IPS-20b (cell line): Measurements from ENCODE around the gene PDE6A.
"Not testable (repeated sequence)": the region's sequence is repeated elsewhere in the genome, so short reads cannot be mapped to it uniquely, and the experiment has no call there.

Experiments
- H3K27ac ChIP-seq: one replicate; pipeline ENCODE4 v1.5.1; 2013; ENCODE audit warnings: low read length
- H3K27me3 ChIP-seq: 2 replicates; pipeline ENCODE4 v1.6.1; 2013; ENCODE audit warnings: mild to moderate bottlenecking, low read length, inconsistent platforms; ENCODE audit not compliant: insufficient read depth
- H3K36me3 ChIP-seq: 2 replicates; pipeline ENCODE4 v1.6.1; 2013; ENCODE audit warnings: low read depth, mild to moderate bottlenecking, inconsistent platforms, low read length, moderate library complexity; ENCODE audit not compliant: insufficient read depth
- H3K4me1 ChIP-seq: 2 replicates; pipeline ENCODE4 v1.6.1; 2013; ENCODE audit warnings: mild to moderate bottlenecking, control low read depth, inconsistent platforms, low read length, moderate library complexity; ENCODE audit not compliant: insufficient read depth
- H3K4me3 ChIP-seq: 2 replicates; pipeline ENCODE4 v1.5.1; 2013; ENCODE audit warnings: mild to moderate bottlenecking, low read length, inconsistent platforms
- H3K9ac ChIP-seq: 2 replicates; pipeline ENCODE4 v1.6.1; 2013; ENCODE audit warnings: low read depth, mild to moderate bottlenecking, inconsistent platforms, low read length, moderate library complexity
- H3K9me3 ChIP-seq: 2 replicates; pipeline ENCODE4 v1.6.1; 2013; ENCODE audit warnings: mild to moderate bottlenecking, low read depth, low read length, inconsistent platforms; ENCODE audit not compliant: insufficient read depth

The PDE6A gene

DNA sequence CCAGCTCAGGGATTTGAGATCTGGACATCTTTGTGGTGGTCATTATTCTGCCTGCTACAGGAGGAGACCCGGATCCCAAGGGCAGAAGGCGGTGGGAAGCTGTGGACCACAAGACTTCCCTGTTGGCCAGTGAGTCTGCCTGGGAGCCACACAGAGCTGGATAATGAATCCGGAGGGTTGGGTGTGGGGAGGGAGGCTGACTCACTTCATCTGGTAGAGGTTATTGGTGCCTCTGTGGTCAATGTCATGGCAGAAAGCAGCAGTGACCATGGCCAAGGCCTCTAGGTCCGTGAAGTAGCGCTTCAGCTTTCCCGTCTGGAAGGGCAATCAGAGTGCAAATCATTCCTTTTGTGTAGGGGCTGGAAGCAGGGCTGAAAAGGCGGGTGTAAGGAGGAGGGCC lies 58.5 kb downstream of the PDE6A start:
- H3K9ac ChIP-seq, result no peak overlapping the region
- H3K27ac ChIP-seq, result no peak overlapping the region
- no peak overlapping the region for H3K4me3 ChIP-seq
- no peaks in the 10 kb centered on the region for H3K36me3 ChIP-seq
- H3K4me1 ChIP-seq, result no peaks in the 10 kb centered on the region
- no peaks in the 10 kb centered on the region for H3K9me3 ChIP-seq
- H3K27me3 ChIP-seq, result no peaks in the 10 kb centered on the region

DNA sequence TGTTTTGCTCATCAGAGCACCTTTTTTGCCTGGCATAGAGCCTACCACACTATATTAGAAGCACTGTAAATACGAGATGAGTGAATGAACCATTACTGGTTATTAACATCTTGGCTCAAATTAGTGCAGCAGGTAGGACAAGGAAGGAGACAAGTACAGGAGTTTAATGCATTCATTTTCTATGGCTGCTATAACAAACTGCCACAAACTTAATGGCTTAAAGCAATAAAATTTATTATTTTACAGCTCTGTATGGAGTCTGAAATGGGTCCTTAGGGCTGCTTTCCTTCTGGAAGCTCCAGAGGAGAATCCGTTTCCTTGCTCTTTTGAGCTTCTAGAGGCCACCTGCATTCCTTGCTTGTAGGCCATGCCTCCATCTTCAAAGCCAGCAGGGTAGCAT lies 59.1 kb downstream of the PDE6A start:
- H3K9me3 ChIP-seq, result no peaks in the 10 kb centered on the region
- no peaks in the 10 kb centered on the region for H3K36me3 ChIP-seq
- no peak overlapping the region for H3K27ac ChIP-seq
- H3K9ac ChIP-seq, result no peak overlapping the region
- H3K4me3 ChIP-seq, result no peak overlapping the region
- H3K27me3 ChIP-seq, result no peaks in the 10 kb centered on the region
- H3K4me1 ChIP-seq, result no peaks in the 10 kb centered on the region

DNA sequence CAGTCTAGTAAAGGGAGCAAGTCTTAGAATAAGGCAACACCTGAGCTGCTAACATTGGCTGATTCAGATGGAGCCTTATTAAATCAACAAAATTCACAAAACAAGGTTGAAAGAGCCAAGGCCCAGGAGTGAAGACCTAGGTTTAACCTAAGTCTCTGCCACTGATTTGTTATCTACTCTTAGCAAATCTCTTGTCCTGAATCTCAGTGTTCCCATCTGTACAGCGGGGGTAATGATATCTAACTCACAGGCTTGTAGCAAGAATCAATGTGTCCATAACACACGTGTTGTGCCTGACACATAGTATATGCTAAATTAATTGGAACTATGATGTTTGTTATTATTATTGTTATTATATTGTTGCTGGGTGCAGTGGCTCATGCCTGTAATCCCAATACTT lies 61.0 kb downstream of the PDE6A start:
- Histone ChIP-seq H3K4me1 (no peaks in the 10 kb centered on the region), H3K36me3 (no peaks in the 10 kb centered on the region), H3K4me3 (no peak overlapping the region), H3K27ac (no peak overlapping the region), H3K9ac (no peak overlapping the region), H3K9me3 (no peaks in the 10 kb centered on the region), H3K27me3 (no peaks in the 10 kb centered on the region)

DNA sequence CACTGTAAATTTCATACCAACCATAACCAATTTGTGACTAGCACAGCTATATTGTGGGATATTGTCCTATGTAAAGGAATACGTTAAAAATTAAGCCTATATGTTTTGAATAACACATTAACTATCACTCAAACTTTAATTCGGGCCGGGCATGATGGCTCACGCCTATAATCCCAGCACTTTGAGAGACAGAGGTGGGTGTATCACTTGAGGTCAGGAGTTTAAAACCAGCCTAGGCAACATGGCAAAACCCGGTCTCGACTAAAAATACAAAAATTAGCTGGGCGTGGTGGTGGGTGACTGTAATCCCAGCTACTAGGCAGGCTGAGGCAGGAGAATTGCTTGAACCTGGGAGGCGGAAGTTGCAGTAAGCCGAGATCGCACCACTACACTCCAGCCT lies 62.0 kb downstream of the PDE6A start:
- H3K9ac ChIP-seq, H3K27me3 ChIP-seq, H3K4me3 ChIP-seq, H3K9me3 ChIP-seq, H3K4me1 ChIP-seq, H3K36me3 ChIP-seq, H3K27ac ChIP-seq: not testable (repeated sequence)

DNA sequence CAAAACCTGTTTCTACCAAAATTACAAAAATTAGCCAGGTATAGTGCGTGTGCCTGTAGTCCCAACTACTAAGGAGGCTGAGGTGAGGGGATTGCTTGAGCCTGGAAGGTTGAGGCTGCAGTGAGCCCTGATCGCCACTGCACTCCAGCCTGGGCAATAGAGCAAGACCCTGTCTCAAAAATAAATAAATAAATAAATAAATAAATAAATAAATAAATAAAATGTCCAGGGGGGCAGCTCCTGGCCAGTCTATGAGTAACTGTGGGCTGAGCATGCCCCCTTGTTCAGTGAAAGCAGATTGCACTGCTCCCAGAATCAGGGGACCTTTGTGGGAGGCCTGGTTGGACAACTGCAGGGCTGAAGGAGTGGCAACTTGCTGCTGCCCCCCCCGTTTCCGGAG lies 62.7 kb downstream of the PDE6A start:
- no peak overlapping the region for H3K27ac ChIP-seq
- no peaks in the 10 kb centered on the region for H3K9me3 ChIP-seq
- H3K4me3 ChIP-seq, result no peak overlapping the region
- H3K4me1 ChIP-seq, result no peaks in the 10 kb centered on the region; the same call in 1 of the 2 replicates
- H3K36me3 ChIP-seq, result no peaks in the 10 kb centered on the region
- H3K27me3 ChIP-seq, result no peaks in the 10 kb centered on the region
- H3K9ac ChIP-seq, result no peak overlapping the region

GRCh38 chr5:149881069-149881622 lies 63.4 kb downstream of the PDE6A start:
- Histone ChIP-seq H3K36me3 (no peaks in the 10 kb centered on the region), H3K9ac (no peak overlapping the region), H3K4me1 (no peaks in the 10 kb centered on the region; the same call in 1 of the 2 replicates), H3K27me3 (no peaks in the 10 kb centered on the region), H3K9me3 (no peaks in the 10 kb centered on the region), H3K27ac (no peak overlapping the region), H3K4me3 (no peak overlapping the region)

GRCh38 chr5:149879593-149879992 lies 65.0 kb downstream of the PDE6A start:
- not testable (repeated sequence) for H3K27me3 ChIP-seq, H3K9ac ChIP-seq, H3K4me3 ChIP-seq, H3K36me3 ChIP-seq, H3K4me1 ChIP-seq, H3K9me3 ChIP-seq, H3K27ac ChIP-seq

GRCh38 chr5:149878371-149878770 lies 66.2 kb downstream of the PDE6A start:
- no peaks in the 10 kb centered on the region for H3K36me3 ChIP-seq
- no peaks in the 10 kb centered on the region for H3K9me3 ChIP-seq
- no peaks in the 10 kb centered on the region for H3K27me3 ChIP-seq
- H3K9ac ChIP-seq, result no peak overlapping the region
- H3K4me3 ChIP-seq, result no peak overlapping the region
- H3K4me1 ChIP-seq, result no peaks in the 10 kb centered on the region; the same call in 1 of the 2 replicates
- H3K27ac ChIP-seq, result no peak overlapping the region

GRCh38 chr5:149873896-149874295 lies 70.7 kb downstream of the PDE6A start:
- H3K4me1 ChIP-seq, result peaks cover 6% of the 10 kb centered on the region
- H3K9ac ChIP-seq, result no peak overlapping the region
- H3K9me3 ChIP-seq, result no peaks in the 10 kb centered on the region
- H3K27me3 ChIP-seq, result no peaks in the 10 kb centered on the region
- H3K27ac ChIP-seq, result no peak overlapping the region
- H3K36me3 ChIP-seq, result no peaks in the 10 kb centered on the region
- no peak overlapping the region for H3K4me3 ChIP-seq

- H3K4me3 ChIP-seq, result no peak overlapping the region
- H3K9ac ChIP-seq, result no peak overlapping the region
- no peaks in the 10 kb centered on the region for H3K9me3 ChIP-seq
These were observed 72.1 kb downstream of the PDE6A start for GRCh38 chr5:149872351-149873040.

DNA sequence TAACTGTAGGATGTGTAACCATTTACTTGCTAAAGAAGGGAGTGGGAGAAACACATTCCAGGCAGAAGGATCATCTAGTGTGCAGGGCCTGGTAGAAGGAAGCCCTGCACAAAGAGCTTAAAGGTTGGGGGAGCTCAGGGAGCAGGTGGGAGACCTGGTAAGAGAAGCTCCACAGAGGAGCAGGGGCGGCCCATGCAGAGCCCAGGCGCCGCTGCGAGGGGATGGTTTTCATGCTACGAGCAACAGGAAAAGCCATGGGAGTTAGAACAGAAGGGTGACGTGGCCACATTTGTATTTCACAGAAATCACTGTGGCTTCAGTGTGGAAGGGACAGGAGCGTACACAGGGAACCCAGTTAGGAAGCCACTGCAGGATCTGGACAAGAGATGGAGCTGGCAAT lies 73.1 kb downstream of the PDE6A start:
- Histone ChIP-seq H3K27me3 (no peaks in the 10 kb centered on the region), H3K4me1 (peaks cover 6% of the 10 kb centered on the region; the same call in 1 of the 2 replicates), H3K27ac (no peak overlapping the region), H3K9ac (no peak overlapping the region), H3K4me3 (no peak overlapping the region), H3K9me3 (no peaks in the 10 kb centered on the region), H3K36me3 (no peaks in the 10 kb centered on the region)

More at GRCh38 chr5:149872351-149873040, 72.1 kb downstream of the PDE6A start:
- Histone ChIP-seq H3K4me1 (peaks cover 6% of the 10 kb centered on the region; the same call in 1 of the 2 replicates), H3K36me3 (no peaks in the 10 kb centered on the region), H3K27ac (no peak overlapping the region), H3K27me3 (no peaks in the 10 kb centered on the region)

DNA sequence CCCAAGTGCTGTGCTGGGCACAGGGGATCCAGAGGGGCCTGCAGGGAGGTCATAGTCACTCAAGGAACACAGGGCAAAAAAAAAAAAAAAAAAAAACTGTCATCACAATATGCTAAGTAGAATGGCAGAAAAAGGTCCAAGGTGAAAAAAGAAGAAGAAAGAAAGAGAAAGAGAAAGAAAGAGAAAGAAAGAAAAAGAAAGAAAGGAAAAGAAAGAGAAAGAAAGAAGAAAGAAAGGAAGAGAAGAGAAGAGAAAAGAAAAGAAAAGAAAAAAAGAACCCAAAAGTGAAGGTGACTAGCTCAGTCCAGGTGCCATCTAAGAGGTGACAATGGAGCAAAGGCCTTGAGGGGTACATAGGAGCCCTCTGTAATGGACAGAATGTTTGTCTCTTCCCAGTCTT lies 73.9 kb downstream of the PDE6A start:
- Histone ChIP-seq H3K36me3 (no peaks in the 10 kb centered on the region), H3K9me3 (no peaks in the 10 kb centered on the region), H3K9ac (no peak overlapping the region), H3K4me3 (no peak overlapping the region), H3K27me3 (no peaks in the 10 kb centered on the region), H3K27ac (no peak overlapping the region), H3K4me1 (peaks cover 6% of the 10 kb centered on the region; the same call in 1 of the 2 replicates)
